ENCODE results near the gene CHST12. TPM values are rescaled to one million over a fixed set of nuclear protein-coding genes. Genes with fewer than 3 reads are reported as not detected.

The CHST12 gene
- total and polyA plus RNA-seq, 3 experiments from 2014 or later: 7.7 to 63.0 (median 8.3) TPM

DNA sequence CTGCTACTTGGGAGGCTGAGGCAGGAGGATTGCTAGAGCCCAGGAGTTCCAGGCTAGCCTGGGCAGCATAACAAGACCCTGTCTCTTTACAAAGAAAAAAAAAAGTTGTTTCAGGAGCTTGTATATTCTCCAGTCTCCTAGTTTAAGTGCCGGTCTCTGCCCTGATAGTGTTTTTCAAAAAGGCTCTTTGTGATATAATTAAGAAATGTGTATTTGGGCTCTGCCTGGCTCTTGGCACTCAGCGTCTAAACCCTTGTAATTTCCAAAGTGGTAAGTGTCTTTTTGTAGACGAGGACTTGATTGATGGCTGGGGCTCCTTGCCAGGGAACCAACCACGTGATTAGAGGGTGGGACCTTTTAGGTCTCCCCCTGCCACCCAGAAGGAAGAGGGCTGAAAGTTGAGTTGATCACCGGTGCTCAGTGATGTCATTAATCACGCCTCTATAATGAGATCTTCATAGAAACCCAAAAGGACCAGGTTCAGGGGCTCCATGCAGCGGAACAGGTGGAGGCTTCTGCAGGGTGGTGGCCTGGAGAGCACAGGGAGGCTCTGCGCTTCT, 44.4 kb upstream of the CHST12 start:
- DNase-seq: no peak
- peaks cover 4 to 71% (median 15%) of the 10 kb centered on the region in 3 donors for H3K36me3 Mint-ChIP-seq

DNA sequence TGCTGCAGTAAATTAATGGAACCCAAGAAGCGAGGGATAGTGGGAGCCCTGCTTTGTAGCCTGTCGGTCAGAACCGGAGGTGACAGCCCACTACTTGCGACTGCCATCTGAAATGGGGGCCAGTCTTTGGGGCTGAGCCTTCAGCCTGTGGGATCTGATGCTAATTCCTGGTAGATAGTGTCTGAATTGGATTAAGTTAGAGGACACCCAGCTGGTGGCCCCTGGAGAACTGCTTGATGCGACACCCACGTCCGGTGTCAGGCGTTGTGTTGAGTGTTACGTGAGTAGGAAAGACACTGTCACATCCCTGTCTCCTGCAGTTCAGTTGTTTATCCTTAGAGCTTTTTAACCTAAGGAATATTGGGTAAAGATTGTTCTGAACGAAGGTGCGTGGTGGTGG, 43.8 kb upstream of the CHST12 start:
- Mint-ChIP-seq H3K27me3 (no peaks in the 10 kb centered on the region), H3K36me3 (peaks cover 10 to 72% (median 20%) of the 10 kb centered on the region in 3 donors), H3K4me3 (peak overlapping the region in 3 of 7 donors; percentile 25 to 85 (median 48)), H3K27ac (peak overlapping the region in 3 of 8 donors; percentile 61 to 82 (median 71)), H3K4me1 (peaks cover 35 to 51% (median 41%) of the 10 kb centered on the region in 3 donors), H3K9me3 (no peaks in the 10 kb centered on the region)
- POLR2A ChIA-PET: interaction anchor here (0.6 kb wide), 1 partner anchor 104 kb away, joined by 21 read pairs; no protein-coding TSS in a partner anchor
- Histone ChIP-seq H3K27me3 (ENCODE audit: insufficient read depth, low read length, poor library complexity, severe bottlenecking) (no peaks in the 10 kb centered on the region), H3K36me3 (ENCODE audit: insufficient read depth, low read length) (peaks cover 44% of the 10 kb centered on the region), H3K4me3 (ENCODE audit: low read length) (no peak overlapping the region), H3K27ac (ENCODE audit: low read depth, low read length) (no peak overlapping the region), H3K9me3 (ENCODE audit: low read length) (no peaks in the 10 kb centered on the region), H3K4me1 (ENCODE audit: insufficient read depth, low read length) (peaks cover 45% of the 10 kb centered on the region)
- CTCF ChIA-PET: interaction anchor here (2.6 kb wide), 1 partner anchor 12 kb away, joined by 8 read pairs; no protein-coding TSS in a partner anchor
- no peak for DNase-seq

More for the DNA sequence above, 44.4 kb upstream of the CHST12 start:
- no peaks in the 10 kb centered on the region for H3K27me3 ChIP-seq (ENCODE audit: insufficient read depth, low read length, poor library complexity, severe bottlenecking)
- H3K4me1 ChIP-seq (ENCODE audit: insufficient read depth, low read length): peaks cover 45% of the 10 kb centered on the region
- no peaks in the 10 kb centered on the region for H3K27me3 Mint-ChIP-seq
- peaks cover 39% of the 10 kb centered on the region for H3K36me3 ChIP-seq (ENCODE audit: insufficient read depth, low read length)
- peak overlapping the region in 4 of 7 donors; percentile 27 to 85 (median 62) for H3K4me3 Mint-ChIP-seq
- H3K4me3 ChIP-seq (ENCODE audit: low read length): no peak overlapping the region
- no peak overlapping the region for H3K27ac ChIP-seq (ENCODE audit: low read depth, low read length)
- ChIA-PET CTCF (interaction anchor here (2.6 kb wide), 1 partner anchor 12 kb away, joined by 8 read pairs; no protein-coding TSS in a partner anchor), POLR2A (no interaction called here)
- peak overlapping the region in 5 of 8 donors; percentile 61 to 82 (median 71) for H3K27ac Mint-ChIP-seq
- H3K9me3 Mint-ChIP-seq: no peaks in the 10 kb centered on the region
- H3K4me1 Mint-ChIP-seq: peaks cover 39 to 56% (median 46%) of the 10 kb centered on the region in 3 donors
- no peaks in the 10 kb centered on the region for H3K9me3 ChIP-seq (ENCODE audit: low read length)

DNA sequence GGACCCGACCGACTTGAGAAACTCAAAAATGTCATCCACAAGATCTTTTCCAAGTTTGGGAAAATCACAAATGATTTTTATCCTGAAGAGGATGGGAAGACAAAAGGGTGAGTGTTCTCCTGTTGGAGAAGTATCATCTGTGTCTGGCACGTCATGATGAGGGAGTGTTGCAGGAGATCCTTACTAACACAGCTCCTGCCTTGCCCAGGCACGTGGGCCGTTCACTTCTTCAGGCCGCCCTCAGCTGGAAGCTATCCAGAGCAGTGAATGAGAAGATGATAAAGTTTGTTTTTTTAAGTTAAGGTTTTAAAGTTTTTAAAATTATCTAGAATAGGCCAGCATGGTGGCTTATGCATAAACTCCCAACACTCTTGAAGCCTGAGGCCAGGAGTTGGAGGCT, 42.6 kb upstream of the CHST12 start:
- peak overlapping the region in 1 of 7 donors; percentile 23 for H3K4me3 Mint-ChIP-seq
- no peak for DNase-seq
- Histone ChIP-seq H3K4me3 (ENCODE audit: low read length) (no peak overlapping the region), H3K27ac (ENCODE audit: low read depth, low read length) (no peak overlapping the region), H3K27me3 (ENCODE audit: insufficient read depth, low read length, poor library complexity, severe bottlenecking) (no peaks in the 10 kb centered on the region), H3K36me3 (ENCODE audit: insufficient read depth, low read length) (peaks cover 52% of the 10 kb centered on the region), H3K9me3 (ENCODE audit: low read length) (no peaks in the 10 kb centered on the region), H3K4me1 (ENCODE audit: insufficient read depth, low read length) (peaks cover 41% of the 10 kb centered on the region)
- H3K4me1 Mint-ChIP-seq: peaks cover 34 to 46% (median 39%) of the 10 kb centered on the region in 3 donors
- ChIA-PET CTCF (interaction anchor here (1.0 kb wide), 1 partner anchor 71 kb away, joined by 3 read pairs; no protein-coding TSS in a partner anchor), POLR2A (interaction anchor here (0.6 kb wide), 1 partner anchor 46 kb away, joined by 4 read pairs; no protein-coding TSS in a partner anchor)
- no peaks in the 10 kb centered on the region for H3K9me3 Mint-ChIP-seq
- no peaks in the 10 kb centered on the region for H3K27me3 Mint-ChIP-seq
- H3K36me3 Mint-ChIP-seq: peaks cover 16 to 80% (median 26%) of the 10 kb centered on the region in 3 donors
- peak overlapping the region in 1 of 8 donors; percentile 50 for H3K27ac Mint-ChIP-seq

DNA sequence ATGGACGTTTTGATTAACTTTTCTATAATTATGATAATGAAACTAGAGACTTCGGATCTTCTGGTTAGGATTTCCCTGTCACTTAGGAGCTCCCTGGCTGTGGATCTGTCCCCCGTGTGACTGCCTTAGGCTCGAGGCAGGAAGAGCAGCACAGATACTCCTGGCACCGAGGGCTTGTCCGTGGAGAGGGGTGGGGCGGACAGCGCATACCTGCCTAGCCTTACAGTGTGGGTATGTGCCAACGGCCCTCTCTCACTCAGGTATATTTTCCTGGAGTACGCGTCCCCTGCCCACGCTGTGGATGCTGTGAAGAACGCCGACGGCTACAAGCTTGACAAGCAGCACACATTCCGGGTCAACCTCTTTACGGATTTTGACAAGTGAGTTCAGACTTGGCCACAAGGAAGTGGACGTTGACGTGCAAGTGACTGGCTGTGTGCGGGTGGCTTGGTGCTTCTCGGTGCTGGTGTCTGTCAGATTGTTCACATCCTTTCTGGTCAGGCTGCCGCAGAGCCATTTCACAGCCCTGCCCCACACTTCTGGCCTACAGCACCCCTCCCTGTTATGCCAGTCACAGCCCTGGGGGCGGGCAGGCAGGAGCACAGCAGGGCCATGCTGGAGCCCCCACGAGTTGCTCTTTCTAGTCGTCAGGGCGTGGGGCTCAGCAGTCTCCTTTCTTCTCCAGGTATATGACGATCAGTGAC, 40.9 kb upstream of the CHST12 start:
- H3K4me1 Mint-ChIP-seq: peaks cover 22 to 32% (median 25%) of the 10 kb centered on the region in 3 donors
- Histone ChIP-seq H3K4me3 (ENCODE audit: low read length) (no peak overlapping the region), H3K9me3 (ENCODE audit: low read length) (no peaks in the 10 kb centered on the region), H3K27ac (ENCODE audit: low read depth, low read length) (no peak overlapping the region), H3K27me3 (ENCODE audit: insufficient read depth, low read length, poor library complexity, severe bottlenecking) (no peaks in the 10 kb centered on the region), H3K36me3 (ENCODE audit: insufficient read depth, low read length) (peaks cover 63% of the 10 kb centered on the region), H3K4me1 (ENCODE audit: insufficient read depth, low read length) (peaks cover 24% of the 10 kb centered on the region)
- CTCF ChIA-PET: no interaction called here
- H3K4me3 Mint-ChIP-seq: no peak overlapping the region
- no peaks in the 10 kb centered on the region for H3K9me3 Mint-ChIP-seq
- POLR2A ChIA-PET: no interaction called here
- DNase-seq: no peak
- H3K36me3 Mint-ChIP-seq: peaks cover 13 to 86% (median 33%) of the 10 kb centered on the region in 3 donors
- H3K27me3 Mint-ChIP-seq: no peaks in the 10 kb centered on the region
- no peak overlapping the region for H3K27ac Mint-ChIP-seq

DNA sequence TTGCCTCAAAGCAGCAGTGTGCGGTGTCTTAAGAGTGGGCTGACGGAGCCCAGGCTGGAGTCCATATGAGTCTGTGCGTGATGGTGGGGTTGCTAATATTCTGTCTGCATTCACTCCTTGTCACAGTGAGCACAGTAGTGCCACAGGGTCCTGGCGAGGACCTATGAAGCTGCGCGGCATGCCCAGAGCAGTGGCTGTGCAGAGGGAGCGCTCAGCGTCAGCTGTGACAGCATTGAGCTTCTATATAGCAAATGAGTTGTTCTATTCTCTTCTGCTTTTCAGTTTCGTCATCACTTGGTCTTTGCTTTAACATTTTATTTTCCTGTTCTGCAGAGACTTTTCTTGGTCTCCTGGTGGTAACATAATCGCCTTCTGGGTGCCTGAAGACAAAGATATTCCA, 34.3 kb upstream of the CHST12 start:
- Histone ChIP-seq H3K4me1 (ENCODE audit: insufficient read depth, low read length) (no peaks in the 10 kb centered on the region), H3K36me3 (ENCODE audit: insufficient read depth, low read length) (peaks cover 79% of the 10 kb centered on the region), H3K27ac (ENCODE audit: low read depth, low read length) (no peak overlapping the region), H3K27me3 (ENCODE audit: insufficient read depth, low read length, poor library complexity, severe bottlenecking) (no peaks in the 10 kb centered on the region), H3K9me3 (ENCODE audit: low read length) (no peaks in the 10 kb centered on the region), H3K4me3 (ENCODE audit: low read length) (no peak overlapping the region)
- Mint-ChIP-seq H3K4me1 (peaks cover 0 to 2% (median 0%) of the 10 kb centered on the region in 3 donors), H3K27ac (peak overlapping the region in 1 of 8 donors; percentile 43), H3K27me3 (peaks cover 0 to 2% of the 10 kb centered on the region in 2 donors), H3K9me3 (no peaks in the 10 kb centered on the region), H3K36me3 (peaks cover 26 to 93% (median 30%) of the 10 kb centered on the region in 3 donors), H3K4me3 (no peak overlapping the region)
- DNase-seq: no peak
- ChIA-PET CTCF (no interaction called here), POLR2A (interaction anchor here (0.6 to 0.7 kb wide), 2 partner anchors 11 to 172 kb away, joined by 5 to 8 read pairs; no protein-coding TSS in a partner anchor)

DNA sequence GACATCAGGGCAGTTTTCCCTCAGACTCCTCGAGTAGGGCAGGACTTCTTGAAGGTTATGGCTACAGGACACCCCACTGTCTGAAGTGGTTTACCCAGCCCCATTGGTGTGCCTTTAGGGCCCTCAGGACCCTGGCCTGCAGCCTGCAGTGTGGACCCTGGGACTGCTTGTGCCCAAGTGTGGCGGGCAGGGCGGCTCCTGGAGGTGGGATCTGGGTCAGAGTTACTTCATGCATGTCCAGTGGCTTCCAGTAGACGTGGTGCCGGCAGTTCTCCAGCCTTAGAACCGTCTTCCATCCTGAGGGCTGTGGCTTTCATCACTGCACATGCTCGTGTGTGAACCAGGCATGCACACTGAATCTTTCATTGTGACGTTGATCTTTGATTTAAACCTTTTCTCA, 32.1 kb upstream of the CHST12 start:
- Histone ChIP-seq H3K27me3 (ENCODE audit: insufficient read depth, low read length, poor library complexity, severe bottlenecking) (no peaks in the 10 kb centered on the region), H3K9me3 (ENCODE audit: low read length) (no peaks in the 10 kb centered on the region), H3K27ac (ENCODE audit: low read depth, low read length) (no peak overlapping the region), H3K4me3 (ENCODE audit: low read length) (no peak overlapping the region), H3K4me1 (ENCODE audit: insufficient read depth, low read length) (no peaks in the 10 kb centered on the region), H3K36me3 (ENCODE audit: insufficient read depth, low read length) (peaks cover 83% of the 10 kb centered on the region)
- Mint-ChIP-seq H3K36me3 (peaks cover 16 to 93% (median 26%) of the 10 kb centered on the region in 3 donors), H3K4me3 (no peak overlapping the region), H3K27ac (no peak overlapping the region), H3K9me3 (no peaks in the 10 kb centered on the region), H3K4me1 (peaks cover 0 to 3% (median 0%) of the 10 kb centered on the region in 3 donors), H3K27me3 (peaks cover 0 to 2% of the 10 kb centered on the region in 2 donors)
- DNase-seq: no peak
- CTCF ChIA-PET: no interaction called here
- POLR2A ChIA-PET: no interaction called here

DNA sequence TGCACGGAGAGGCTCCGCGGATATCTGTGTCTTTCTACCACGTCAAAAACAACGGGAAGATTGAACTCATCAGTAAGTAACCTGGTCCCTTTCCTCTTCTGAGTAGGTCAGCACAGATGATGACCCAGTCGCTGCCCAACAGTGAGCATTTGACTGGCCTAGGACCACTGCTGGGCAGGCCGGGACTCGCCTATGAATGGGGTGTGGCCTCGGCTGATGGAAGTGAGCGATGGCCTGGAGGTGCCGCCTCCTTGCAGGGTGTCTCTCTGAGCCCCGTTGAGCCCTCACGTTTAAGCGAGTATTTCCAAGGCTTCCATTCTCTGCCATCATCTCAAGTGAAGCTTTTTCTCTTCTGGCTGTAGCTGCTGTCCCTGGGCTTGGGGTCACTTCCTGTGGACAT, 30.7 kb upstream of the CHST12 start:
- Mint-ChIP-seq H3K36me3 (peaks cover 16 to 90% (median 21%) of the 10 kb centered on the region in 3 donors), H3K9me3 (no peaks in the 10 kb centered on the region), H3K4me1 (peaks cover 0 to 8% (median 7%) of the 10 kb centered on the region in 3 donors), H3K27me3 (peaks cover 0 to 3% of the 10 kb centered on the region in 2 donors), H3K4me3 (no peak overlapping the region), H3K27ac (no peak overlapping the region)
- CTCF ChIA-PET: interaction anchor here (1.1 kb wide), 1 partner anchor 40 kb away, joined by 3 read pairs; no protein-coding TSS in a partner anchor
- Histone ChIP-seq H3K27ac (ENCODE audit: low read depth, low read length) (no peak overlapping the region), H3K27me3 (ENCODE audit: insufficient read depth, low read length, poor library complexity, severe bottlenecking) (no peaks in the 10 kb centered on the region), H3K9me3 (ENCODE audit: low read length) (no peaks in the 10 kb centered on the region), H3K36me3 (ENCODE audit: insufficient read depth, low read length) (peaks cover 79% of the 10 kb centered on the region), H3K4me1 (ENCODE audit: insufficient read depth, low read length) (no peaks in the 10 kb centered on the region), H3K4me3 (ENCODE audit: low read length) (no peak overlapping the region)
- POLR2A ChIA-PET: no interaction called here
- DNase-seq: no peak

DNA sequence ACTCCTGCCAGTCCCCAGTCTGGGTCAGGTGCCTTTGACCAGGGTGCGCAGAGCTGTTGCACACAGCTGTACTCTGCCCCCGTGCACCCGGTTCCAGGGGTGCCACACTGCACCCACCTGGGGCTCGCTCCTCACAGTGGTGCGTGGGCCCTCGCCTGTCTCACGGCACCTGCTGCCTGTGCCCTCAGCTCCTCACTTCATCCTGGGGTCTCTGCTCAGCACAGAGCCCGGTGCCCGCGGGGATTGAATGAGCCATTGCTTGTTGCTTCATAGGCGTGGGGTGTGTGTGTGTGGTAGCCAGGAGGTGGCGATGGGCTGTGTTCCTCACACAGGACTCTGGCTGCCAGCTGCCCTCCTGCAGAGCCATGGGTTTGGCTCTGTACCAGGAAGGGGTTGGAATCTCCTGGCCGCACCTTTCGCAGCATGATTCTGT, 30.3 kb upstream of the CHST12 start:
- H3K27ac Mint-ChIP-seq: no peak overlapping the region
- Histone ChIP-seq H3K27ac (ENCODE audit: low read depth, low read length) (no peak overlapping the region), H3K27me3 (ENCODE audit: insufficient read depth, low read length, poor library complexity, severe bottlenecking) (no peaks in the 10 kb centered on the region), H3K9me3 (ENCODE audit: low read length) (no peaks in the 10 kb centered on the region), H3K36me3 (ENCODE audit: insufficient read depth, low read length) (peaks cover 79% of the 10 kb centered on the region), H3K4me1 (ENCODE audit: insufficient read depth, low read length) (no peaks in the 10 kb centered on the region), H3K4me3 (ENCODE audit: low read length) (no peak overlapping the region)
- peaks cover 0 to 3% of the 10 kb centered on the region in 2 donors for H3K27me3 Mint-ChIP-seq
- no peak overlapping the region for H3K4me3 Mint-ChIP-seq
- H3K4me1 Mint-ChIP-seq: peaks cover 0 to 8% (median 8%) of the 10 kb centered on the region in 3 donors
- ChIA-PET CTCF (interaction anchor here (1.1 kb wide), 1 partner anchor 40 kb away, joined by 3 read pairs; no protein-coding TSS in a partner anchor), POLR2A (no interaction called here)
- DNase-seq: no peak
- no peaks in the 10 kb centered on the region for H3K9me3 Mint-ChIP-seq
- H3K36me3 Mint-ChIP-seq: peaks cover 16 to 89% (median 23%) of the 10 kb centered on the region in 3 donors

Data from CD8-positive, alpha-beta memory T cell (primary cell).